ENCODE data around the gene SSB. TPM values are rescaled to one million over a fixed set of nuclear protein-coding genes. Genes with fewer than 3 reads are reported as not detected.
"Not testable (repeated sequence)": the region's sequence is repeated elsewhere in the genome, so short reads cannot be mapped to it uniquely, and the experiment has no call there.

The SSB gene
- total RNA-seq (2014; rRNA removed; shearing (Covaris generic); ENCODE audit: low replicate concordance), result 129 and 160 TPM in 2 replicates

- peak within 1 kb of the TSS; percentile 81 for H3K27ac ChIP-seq (ENCODE audit: low read length)
- H3K4me1 ChIP-seq (ENCODE audit: low read length), result peaks cover 30% of the 10 kb centered on the region
- peak; percentile 98 for DNase-seq
- H3K9me2 ChIP-seq (replicated peaks; ENCODE audit: insufficient read depth, low read length), result no peaks in the 10 kb centered on the region
- H3K4me3 ChIP-seq (ENCODE audit: low read length), result peak within 1 kb of the TSS; percentile 90
- peak within 1 kb of the TSS; percentile 25 for H2AFZ ChIP-seq (ENCODE audit: low read length)
- H3K27me3 ChIP-seq (ENCODE audit: low read length), result no peaks in the 10 kb centered on the region
- H3K9ac ChIP-seq (ENCODE audit: low read length), result peak within 1 kb of the TSS; percentile 90
- peaks cover 7% of the 10 kb centered on the region; the same call in 1 of the 2 replicates for H4K20me1 ChIP-seq (ENCODE audit: insufficient read depth, low read depth, low read length)
- H3K4me2 ChIP-seq (ENCODE audit: low read depth, low read length, poor library complexity, severe bottlenecking), result peak within 1 kb of the TSS; percentile 82
- peaks cover 52% of the 10 kb centered on the region for H3K79me2 ChIP-seq (ENCODE audit: low read length)
- H3K9me3 ChIP-seq (ENCODE audit: low read length), result no peaks in the 10 kb centered on the region
- H3K36me3 ChIP-seq (ENCODE audit: insufficient read depth, low read length), result peaks cover 24% of the 10 kb centered on the region; the same call in 1 of the 2 replicates
These were observed at the start of gene SSB for GRCh38 chr2:169798718-169799592. SSB (plus strand) TSS chr2:169798871; CDS start chr2:169800961, 2,090 bp downstream.

GRCh38 chr2:169752752-169753151 lies 45.9 kb upstream of the SSB start:
- Histone ChIP-seq H3K9me2 (replicated peaks; ENCODE audit: insufficient read depth, low read length) (no peaks in the 10 kb centered on the region), H3K27me3 (ENCODE audit: low read length) (no peaks in the 10 kb centered on the region), H3K36me3 (ENCODE audit: insufficient read depth, low read length) (peaks cover 27% of the 10 kb centered on the region), H3K4me3 (ENCODE audit: low read length) (no peak overlapping the region), H3K9me3 (ENCODE audit: low read length) (no peaks in the 10 kb centered on the region), H3K27ac (ENCODE audit: low read length) (no peak overlapping the region), H3K4me1 (ENCODE audit: low read length) (peaks cover 2% of the 10 kb centered on the region), H3K4me2 (ENCODE audit: low read depth, low read length, poor library complexity, severe bottlenecking) (no peak overlapping the region), H2AFZ (ENCODE audit: low read length) (no peak overlapping the region), H4K20me1 (ENCODE audit: insufficient read depth, low read depth, low read length) (no peaks in the 10 kb centered on the region), H3K9ac (ENCODE audit: low read length) (no peak overlapping the region), H3K79me2 (ENCODE audit: low read length) (peaks cover 12% of the 10 kb centered on the region; the same call in 1 of the 2 replicates)
- DNase-seq, result no peak

- peaks cover 13% of the 10 kb centered on the region; the same call in 1 of the 2 replicates for H3K36me3 ChIP-seq (ENCODE audit: insufficient read depth, low read length)
- no peak overlapping the region for H3K27ac ChIP-seq (ENCODE audit: low read length)
- H3K9ac ChIP-seq (ENCODE audit: low read length), result no peak overlapping the region
- no peaks in the 10 kb centered on the region for H4K20me1 ChIP-seq (ENCODE audit: insufficient read depth, low read depth, low read length)
- no peak overlapping the region for H3K4me2 ChIP-seq (ENCODE audit: low read depth, low read length, poor library complexity, severe bottlenecking)
- H3K9me3 ChIP-seq (ENCODE audit: low read length), result no peaks in the 10 kb centered on the region
- H3K79me2 ChIP-seq (ENCODE audit: low read length), result peaks cover 8% of the 10 kb centered on the region; the same call in 1 of the 2 replicates
- no peak for DNase-seq
- no peak overlapping the region for H2AFZ ChIP-seq (ENCODE audit: low read length)
- no peaks in the 10 kb centered on the region for H3K27me3 ChIP-seq (ENCODE audit: low read length)
- peaks cover 11% of the 10 kb centered on the region for H3K4me1 ChIP-seq (ENCODE audit: low read length)
- H3K9me2 ChIP-seq (replicated peaks; ENCODE audit: insufficient read depth, low read length), result no peaks in the 10 kb centered on the region
- H3K4me3 ChIP-seq (ENCODE audit: low read length), result no peak overlapping the region
These were observed 43.4 kb upstream of the SSB start for GRCh38 chr2:169755083-169755870.

GRCh38 chr2:169756342-169756741 lies 42.3 kb upstream of the SSB start:
- Histone ChIP-seq H3K27me3 (ENCODE audit: low read length) (no peaks in the 10 kb centered on the region), H3K4me2 (ENCODE audit: low read depth, low read length, poor library complexity, severe bottlenecking) (no peak overlapping the region), H3K4me1 (ENCODE audit: low read length) (peaks cover 12% of the 10 kb centered on the region), H4K20me1 (ENCODE audit: insufficient read depth, low read depth, low read length) (no peaks in the 10 kb centered on the region), H3K9ac (ENCODE audit: low read length) (no peak overlapping the region), H3K9me3 (ENCODE audit: low read length) (no peaks in the 10 kb centered on the region), H3K79me2 (ENCODE audit: low read length) (no peaks in the 10 kb centered on the region), H3K4me3 (ENCODE audit: low read length) (no peak overlapping the region), H2AFZ (ENCODE audit: low read length) (no peak overlapping the region), H3K36me3 (ENCODE audit: insufficient read depth, low read length) (peaks cover 2% of the 10 kb centered on the region; the same call in 1 of the 2 replicates), H3K27ac (ENCODE audit: low read length) (no peak overlapping the region), H3K9me2 (replicated peaks; ENCODE audit: insufficient read depth, low read length) (no peaks in the 10 kb centered on the region)
- DNase-seq, result no peak

GRCh38 chr2:169757356-169757755 lies 41.3 kb upstream of the SSB start:
- Histone ChIP-seq H3K79me2 (ENCODE audit: low read length) (no peaks in the 10 kb centered on the region), H2AFZ (ENCODE audit: low read length) (no peak overlapping the region), H3K9me3 (ENCODE audit: low read length) (no peaks in the 10 kb centered on the region), H3K27me3 (ENCODE audit: low read length) (no peaks in the 10 kb centered on the region), H3K27ac (ENCODE audit: low read length) (no peak overlapping the region), H3K9me2 (replicated peaks; ENCODE audit: insufficient read depth, low read length) (no peaks in the 10 kb centered on the region), H3K36me3 (ENCODE audit: insufficient read depth, low read length) (no peaks in the 10 kb centered on the region), H3K4me3 (ENCODE audit: low read length) (no peak overlapping the region), H4K20me1 (ENCODE audit: insufficient read depth, low read depth, low read length) (no peaks in the 10 kb centered on the region), H3K9ac (ENCODE audit: low read length) (no peak overlapping the region), H3K4me1 (ENCODE audit: low read length) (peaks cover 12% of the 10 kb centered on the region), H3K4me2 (ENCODE audit: low read depth, low read length, poor library complexity, severe bottlenecking) (no peak overlapping the region)
- no peak for DNase-seq

GRCh38 chr2:169757778-169758177 lies 40.9 kb upstream of the SSB start:
- H3K9me2 ChIP-seq (replicated peaks; ENCODE audit: insufficient read depth, low read length), result no peaks in the 10 kb centered on the region
- no peaks in the 10 kb centered on the region for H3K36me3 ChIP-seq (ENCODE audit: insufficient read depth, low read length)
- no peak overlapping the region for H3K4me2 ChIP-seq (ENCODE audit: low read depth, low read length, poor library complexity, severe bottlenecking)
- DNase-seq, result no peak
- H3K4me1 ChIP-seq (ENCODE audit: low read length), result peaks cover 12% of the 10 kb centered on the region
- no peak overlapping the region for H2AFZ ChIP-seq (ENCODE audit: low read length)
- no peak overlapping the region for H3K4me3 ChIP-seq (ENCODE audit: low read length)
- no peaks in the 10 kb centered on the region for H3K9me3 ChIP-seq (ENCODE audit: low read length)
- no peak overlapping the region for H3K27ac ChIP-seq (ENCODE audit: low read length)
- no peaks in the 10 kb centered on the region for H3K27me3 ChIP-seq (ENCODE audit: low read length)
- H3K9ac ChIP-seq (ENCODE audit: low read length), result no peak overlapping the region
- no peaks in the 10 kb centered on the region for H3K79me2 ChIP-seq (ENCODE audit: low read length)
- H4K20me1 ChIP-seq (ENCODE audit: insufficient read depth, low read depth, low read length), result no peaks in the 10 kb centered on the region

- Histone ChIP-seq H3K4me3 (ENCODE audit: low read length) (no peak overlapping the region), H3K4me1 (ENCODE audit: low read length) (peaks cover 12% of the 10 kb centered on the region), H3K9me2 (replicated peaks; ENCODE audit: insufficient read depth, low read length) (no peaks in the 10 kb centered on the region), H3K27ac (ENCODE audit: low read length) (no peak overlapping the region), H3K79me2 (ENCODE audit: low read length) (no peaks in the 10 kb centered on the region), H3K9ac (ENCODE audit: low read length) (no peak overlapping the region), H4K20me1 (ENCODE audit: insufficient read depth, low read depth, low read length) (no peaks in the 10 kb centered on the region), H2AFZ (ENCODE audit: low read length) (no peak overlapping the region), H3K36me3 (ENCODE audit: insufficient read depth, low read length) (no peaks in the 10 kb centered on the region), H3K4me2 (ENCODE audit: low read depth, low read length, poor library complexity, severe bottlenecking) (no peak overlapping the region), H3K27me3 (ENCODE audit: low read length) (no peaks in the 10 kb centered on the region), H3K9me3 (ENCODE audit: low read length) (no peaks in the 10 kb centered on the region)
- DNase-seq, result no peak
These were observed 38.7 kb upstream of the SSB start for GRCh38 chr2:169759987-169760386.

- H3K9ac ChIP-seq (ENCODE audit: low read length); H3K4me2 ChIP-seq (ENCODE audit: low read depth, low read length, poor library complexity, severe bottlenecking); H3K27me3 ChIP-seq (ENCODE audit: low read length); H3K9me2 ChIP-seq (replicated peaks; ENCODE audit: insufficient read depth, low read length); H3K79me2 ChIP-seq (ENCODE audit: low read length); H2AFZ ChIP-seq (ENCODE audit: low read length); H3K9me3 ChIP-seq (ENCODE audit: low read length); H3K36me3 ChIP-seq (ENCODE audit: insufficient read depth, low read length); H4K20me1 ChIP-seq (ENCODE audit: insufficient read depth, low read depth, low read length); H3K27ac ChIP-seq (ENCODE audit: low read length); DNase-seq; H3K4me3 ChIP-seq (ENCODE audit: low read length): not testable (repeated sequence)
- H3K4me1 ChIP-seq (ENCODE audit: low read length), result peaks cover 12% of the 10 kb centered on the region
These were observed 37.9 kb upstream of the SSB start for GRCh38 chr2:169760798-169761197.

Data from Karpas-422 (cell line).